ENCODE results near the gene PGBD1. TPM values are rescaled to one million over a fixed set of nuclear protein-coding genes. Genes with fewer than 3 reads are reported as not detected.

PGBD1 gene
- total and polyA plus RNA-seq, 8 donors = 0.60 to 3.1 (median 0.94) TPM

DNA sequence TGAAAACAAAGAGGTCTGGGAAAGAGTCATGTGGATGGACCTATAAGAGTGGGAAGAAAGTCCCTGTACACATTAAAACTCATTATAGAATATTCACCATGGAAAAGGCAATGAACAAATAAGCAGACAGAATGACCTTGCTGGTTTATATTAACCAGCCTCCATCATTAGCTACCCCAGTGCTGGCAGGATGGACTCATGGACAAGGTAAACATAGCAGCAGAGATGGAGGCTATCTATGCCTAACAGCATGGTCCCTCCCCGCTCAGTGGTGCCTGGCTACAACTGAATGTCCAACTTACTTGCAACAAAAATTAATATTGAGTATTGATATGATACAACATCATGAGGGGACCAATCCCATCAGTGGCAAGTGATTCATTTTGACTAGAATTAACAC is 63.8 kb downstream of the PGBD1 start:
- no peaks in the 10 kb centered on the region for H3K9me3 ChIP-seq
- FAIRE-seq = no peak
- WGBS, 2 donors = 65 to 78% methylated on average over 1 of the region's 1 CpG

DNA sequence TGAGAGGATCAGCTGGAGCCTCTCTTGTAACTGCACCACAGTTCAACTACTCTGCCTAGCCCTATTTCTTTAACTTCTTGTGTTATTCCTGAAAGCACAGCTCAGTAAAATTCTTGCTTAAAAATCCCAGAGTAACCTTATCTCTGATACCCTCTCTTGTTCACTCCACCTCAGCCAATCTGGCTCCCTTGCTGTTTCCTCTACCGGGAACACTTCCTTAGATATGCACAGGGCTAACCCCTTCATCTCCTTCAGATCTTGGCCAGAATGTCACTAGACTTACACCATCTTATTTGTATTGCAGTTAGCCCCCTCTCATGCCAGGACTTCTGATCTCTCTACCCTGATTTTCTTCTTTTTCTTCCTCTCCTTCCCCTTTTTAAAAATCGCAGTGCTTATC is 65.7 kb downstream of the PGBD1 start:
- no peak for ATAC-seq
- WGBS, 2 donors = 14 to 15% methylated on average over 2 of the region's 2 CpGs
- Histone ChIP-seq H3K27me3 (no peaks in the 10 kb centered on the region), H3K36me3 (no peaks in the 10 kb centered on the region), H3K9me3 (no peaks in the 10 kb centered on the region), H3K4me3 (no peak overlapping the region), H3K27ac (no peak overlapping the region), H3K4me1 (peaks cover 0 to 10% (median 9%) of the 10 kb centered on the region in 3 donors)
- no peak for DNase-seq
- TF ChIP-seq, protein P1, sequence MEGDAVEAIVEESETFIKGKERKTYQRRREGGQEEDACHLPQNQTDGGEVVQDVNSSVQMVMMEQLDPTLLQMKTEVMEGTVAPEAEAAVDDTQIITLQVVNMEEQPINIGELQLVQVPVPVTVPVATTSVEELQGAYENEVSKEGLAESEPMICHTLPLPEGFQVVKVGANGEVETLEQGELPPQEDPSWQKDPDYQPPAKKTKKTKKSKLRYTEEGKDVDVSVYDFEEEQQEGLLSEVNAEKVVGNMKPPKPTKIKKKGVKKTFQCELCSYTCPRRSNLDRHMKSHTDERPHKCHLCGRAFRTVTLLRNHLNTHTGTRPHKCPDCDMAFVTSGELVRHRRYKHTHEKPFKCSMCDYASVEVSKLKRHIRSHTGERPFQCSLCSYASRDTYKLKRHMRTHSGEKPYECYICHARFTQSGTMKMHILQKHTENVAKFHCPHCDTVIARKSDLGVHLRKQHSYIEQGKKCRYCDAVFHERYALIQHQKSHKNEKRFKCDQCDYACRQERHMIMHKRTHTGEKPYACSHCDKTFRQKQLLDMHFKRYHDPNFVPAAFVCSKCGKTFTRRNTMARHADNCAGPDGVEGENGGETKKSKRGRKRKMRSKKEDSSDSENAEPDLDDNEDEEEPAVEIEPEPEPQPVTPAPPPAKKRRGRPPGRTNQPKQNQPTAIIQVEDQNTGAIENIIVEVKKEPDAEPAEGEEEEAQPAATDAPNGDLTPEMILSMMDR (IDR thresholded peaks at IDR 0.05) = no peak
- intact Hi-C loops (cut with DNase I) = no loop called here
- FAIRE-seq = no peak

More for the DNA sequence above, 63.8 kb downstream of the PGBD1 start:
- H3K4me3 ChIP-seq = no peak overlapping the region
- DNase-seq = no peak
- no peak for ATAC-seq
- H3K36me3 ChIP-seq = no peaks in the 10 kb centered on the region
- no peak overlapping the region for H3K27ac ChIP-seq
- H3K4me1 ChIP-seq = peaks cover 0 to under 1% (median 0%) of the 10 kb centered on the region in 3 donors
- intact Hi-C loops (cut with DNase I) = no loop called here
- no peaks in the 10 kb centered on the region for H3K27me3 ChIP-seq
- TF ChIP-seq, protein P1 (IDR thresholded peaks at IDR 0.05) = no peak

- DNase-seq (no peak), FAIRE-seq (no peak), ATAC-seq (peak in 1 of 4 donors; percentile 34)
- WGBS, 2 donors = 0 to 1% methylated on average over 9 of the region's 9 CpGs
- Histone ChIP-seq H3K36me3 (no peaks in the 10 kb centered on the region), H3K9me3 (no peaks in the 10 kb centered on the region), H3K4me3 (peak overlapping the region; percentile 55 to 61 (median 60)), H3K4me1 (peaks cover 0 to 10% (median 9%) of the 10 kb centered on the region in 3 donors), H3K27me3 (no peaks in the 10 kb centered on the region), H3K27ac (peak overlapping the region; percentile 2 to 66 (median 56))
- TF ChIP-seq, protein P1 (IDR thresholded peaks at IDR 0.05) = no peak
- intact Hi-C loops (cut with DNase I) = no loop called here
Measured at GRCh38 chr6:28349344-28349891, 68.0 kb downstream of the PGBD1 start.

DNA sequence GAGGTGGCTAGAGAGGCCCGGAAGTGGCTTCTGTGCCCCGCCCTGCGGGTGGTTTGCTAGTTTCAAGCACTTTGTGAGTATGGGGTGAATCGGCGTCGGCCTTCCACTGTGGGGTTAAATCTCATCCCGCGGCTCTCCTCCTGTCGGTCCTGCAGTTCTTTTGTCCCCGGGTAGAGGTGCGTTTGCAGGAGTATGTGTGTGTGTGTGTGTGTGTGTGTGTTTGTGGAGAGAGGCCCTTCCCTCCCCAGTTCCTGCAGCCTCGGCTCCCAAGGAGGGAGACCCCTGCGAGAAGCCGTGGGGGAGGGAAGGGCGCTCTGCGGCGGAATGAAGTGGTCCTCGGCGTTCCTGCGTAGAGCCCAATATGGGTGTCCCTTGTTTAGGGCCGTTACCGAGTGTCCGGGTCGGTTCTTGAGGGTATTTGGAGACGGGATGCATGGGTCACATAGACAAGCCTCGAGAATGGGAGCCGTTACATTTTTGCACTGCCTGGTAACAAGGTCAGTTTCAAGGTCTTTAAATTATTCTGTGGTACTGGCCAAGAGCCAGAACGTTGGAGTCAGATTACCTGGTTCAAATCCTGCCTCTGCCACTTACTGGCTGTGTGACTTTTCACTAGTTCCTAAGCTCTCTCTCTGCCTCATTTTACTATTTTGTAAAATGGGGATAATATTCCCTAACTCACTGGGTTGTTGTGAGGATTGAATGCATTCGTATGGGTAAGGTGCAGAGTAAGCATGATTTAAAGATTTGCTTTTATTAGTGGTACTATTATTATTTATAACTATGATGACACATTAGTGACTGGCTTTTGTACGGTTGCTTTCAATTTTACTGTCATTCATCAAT is 68.7 kb downstream of the PGBD1 start, which contains the start of gene ZKSCAN3:
ZKSCAN3 (plus strand) TSS at position 56 of the 846 bp plus-strand sequence. CDS start 9,640 bp downstream, outside the sequence.
- DNase-seq (peak; percentile 75 to 92 (median 81)), FAIRE-seq (no peak), ATAC-seq (peak; percentile 83 to 98 (median 92))
- H3K9me3 ChIP-seq = no peaks in the 10 kb centered on the region
- no peaks in the 10 kb centered on the region for H3K36me3 ChIP-seq
- TF ChIP-seq, protein P1 (IDR thresholded peaks at IDR 0.05) = no peak
- H3K27me3 ChIP-seq = no peaks in the 10 kb centered on the region
- peak within 1 kb of the TSS; percentile 2 to 66 (median 56) for H3K27ac ChIP-seq
- peaks cover 3 to 10% (median 9%) of the 10 kb centered on the region in 3 donors for H3K4me1 ChIP-seq
- WGBS, 2 donors = 1% methylated on average over 30 of the region's 30 CpGs
- intact Hi-C loops (cut with DNase I) = no loop called here
- H3K4me3 ChIP-seq = peak within 1 kb of the TSS; percentile 55 to 61 (median 60)

All from pancreas (tissue), 10 donors.